AG10803 (cell line): ENCODE data around the gene ZBTB17.
"Not testable (repeated sequence)": the region's sequence is repeated elsewhere in the genome, so short reads cannot be mapped to it uniquely, and the experiment has no call there.

Experiments used
- DNase-seq: peaks from one replicate; pipeline ENCODE4 v3.0.0; 2010; ENCODE audit warnings: low read depth
- H3K4me3 ChIP-seq: 2 replicates; pipeline ENCODE4 v1.5.1; 2011; ENCODE audit warnings: mild to moderate bottlenecking, low read length, control low read depth
- CTCF ChIP-seq: conservative IDR thresholded peaks from 2 replicates; pipeline ENCODE4 v1.5.1; 2011; ENCODE audit warnings: mild to moderate bottlenecking, low read length, control low read depth, inconsistent platforms

Gene ZBTB17

DNA sequence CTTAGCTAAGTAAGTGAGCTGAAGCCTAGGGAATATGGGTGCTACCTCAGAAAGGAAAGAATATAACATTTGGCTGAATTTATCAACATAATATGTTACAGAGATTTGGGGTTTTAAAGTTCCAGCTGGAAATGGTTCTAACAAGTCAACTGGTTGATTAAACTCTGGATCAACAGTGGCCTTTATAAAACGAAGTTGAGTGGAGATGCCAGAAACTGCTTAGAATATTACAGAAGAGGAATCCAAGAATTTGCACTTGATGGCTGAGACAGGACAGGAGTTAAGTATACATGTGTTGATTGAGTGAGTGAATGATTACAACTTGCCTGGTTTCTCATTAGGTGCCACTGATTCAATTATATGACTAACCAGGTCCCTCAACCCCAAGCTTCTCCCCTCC lies 7.4 kb upstream of the ZBTB17 start:
- TF ChIP-seq CTCF: no peak
- DNase-seq: no peak
- no peak overlapping the region for H3K4me3 ChIP-seq

DNA sequence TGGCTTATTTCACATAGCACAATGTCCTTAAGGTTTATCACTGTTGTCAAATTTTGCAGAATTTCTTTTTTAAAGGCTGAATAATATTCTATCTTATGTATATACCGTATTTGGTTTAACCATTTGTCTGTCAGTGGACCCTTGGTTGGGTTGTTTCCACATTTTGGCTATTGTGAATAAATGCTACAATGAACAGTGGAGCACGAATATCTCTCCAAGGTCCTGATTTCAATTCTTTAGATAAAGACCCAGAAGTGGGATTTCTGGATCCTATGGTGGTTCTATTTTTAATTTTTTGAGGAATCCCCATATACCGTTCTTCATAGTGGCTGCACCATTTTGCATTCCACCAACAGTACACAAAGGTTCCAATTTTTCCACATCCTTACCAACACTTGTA lies 5.8 kb upstream of the ZBTB17 start:
- H3K4me3 ChIP-seq: no peak overlapping the region
- DNase-seq: no peak
- TF ChIP-seq CTCF: no peak

- not testable (repeated sequence) for H3K4me3 ChIP-seq, DNase-seq
Measured at GRCh38 chr1:15977947-15978346, 2.0 kb upstream of the ZBTB17 start.

DNA sequence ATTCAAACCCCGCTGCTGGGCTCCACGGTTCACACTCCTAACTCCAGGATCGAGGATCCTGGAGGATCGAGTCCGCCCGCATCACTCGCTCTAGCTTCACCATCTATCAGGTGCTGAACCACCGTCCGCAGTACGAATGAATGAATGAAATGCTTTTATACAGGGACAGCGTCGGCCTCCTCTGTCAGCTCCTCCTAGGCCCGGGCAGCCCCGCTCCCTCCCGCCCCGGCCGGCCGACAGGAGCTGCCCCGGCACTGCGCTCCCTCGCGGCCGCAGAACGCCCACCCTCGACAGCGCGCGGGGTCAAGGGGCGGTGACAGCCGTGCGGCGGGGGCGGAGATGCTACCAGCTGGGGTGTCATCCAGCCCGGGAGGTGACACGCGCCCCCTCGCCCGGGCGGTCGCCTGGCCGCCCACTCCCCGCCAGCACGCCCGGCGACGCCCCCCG lies 520 bp downstream of the ZBTB17 start:
- TF ChIP-seq CTCF: peak; percentile 2; the same call in 1 of the 2 replicates
- DNase-seq: peak; percentile 48
- H3K4me3 ChIP-seq: peak overlapping the region; percentile 75

DNA sequence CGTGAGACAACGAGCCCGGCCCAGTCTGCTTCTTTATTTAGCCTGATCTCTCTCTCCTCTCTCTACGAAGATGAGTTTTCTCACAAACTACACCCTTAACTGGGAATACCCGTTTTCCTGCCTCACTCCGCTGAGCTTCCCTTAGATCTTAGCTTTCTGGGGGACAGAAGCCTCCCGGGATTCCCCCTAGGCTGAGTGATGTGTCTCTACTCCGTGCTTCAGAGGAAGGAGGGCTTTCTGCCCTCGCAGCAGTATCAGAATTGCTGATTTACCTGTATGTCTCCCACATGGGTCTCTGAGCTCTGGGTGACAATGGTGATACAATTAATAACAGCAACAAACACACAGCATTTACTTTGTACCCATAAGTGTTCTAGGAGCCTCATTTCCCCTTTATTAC lies 1.0 kb downstream of the ZBTB17 start:
- H3K4me3 ChIP-seq: peak overlapping the region; percentile 75
- DNase-seq: no peak
- no peak for TF ChIP-seq CTCF

GRCh38 chr1:15973772-15974171 lies 2.1 kb downstream of the ZBTB17 start:
- TF ChIP-seq CTCF: no peak
- DNase-seq: no peak
- no peak overlapping the region for H3K4me3 ChIP-seq

DNA sequence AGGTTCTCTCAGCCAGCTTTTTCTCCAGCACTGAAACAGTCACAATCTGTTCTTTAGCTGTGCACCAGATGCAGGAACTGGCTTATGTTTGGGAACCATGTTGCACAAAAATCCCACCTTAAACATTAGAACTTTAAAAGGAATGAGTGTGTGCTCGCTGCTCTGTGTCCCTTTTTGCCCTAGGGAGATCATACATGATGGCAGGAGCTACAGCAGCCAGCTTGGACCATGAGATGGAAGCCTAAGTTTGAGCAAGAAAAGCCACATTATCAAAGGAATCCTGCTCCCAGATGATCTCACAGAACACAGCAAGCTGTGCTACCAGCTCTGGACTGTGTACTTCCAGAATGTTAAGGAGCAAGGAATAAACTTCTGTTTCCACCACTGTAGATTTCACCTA lies 3.5 kb downstream of the ZBTB17 start:
- DNase-seq: no peak
- H3K4me3 ChIP-seq: no peak overlapping the region
- no peak for TF ChIP-seq CTCF

GRCh38 chr1:15970911-15971310 lies 5.0 kb downstream of the ZBTB17 start:
- TF ChIP-seq CTCF: no peak
- DNase-seq: no peak
- H3K4me3 ChIP-seq: no peak overlapping the region
